UCSD-AML1 (cell line): ENCODE data around the gene OR8G1.
"Not testable (repeated sequence)": the region's sequence is repeated elsewhere in the genome, so short reads cannot be mapped to it uniquely, and the experiment has no call there.

Experiments
- DNase-seq: peaks from one replicate; lab custom pipeline; 2025; ENCODE audit not compliant: unreplicated experiment; lab: John Stamatoyannopoulos, UW

Gene OR8G1

DNA sequence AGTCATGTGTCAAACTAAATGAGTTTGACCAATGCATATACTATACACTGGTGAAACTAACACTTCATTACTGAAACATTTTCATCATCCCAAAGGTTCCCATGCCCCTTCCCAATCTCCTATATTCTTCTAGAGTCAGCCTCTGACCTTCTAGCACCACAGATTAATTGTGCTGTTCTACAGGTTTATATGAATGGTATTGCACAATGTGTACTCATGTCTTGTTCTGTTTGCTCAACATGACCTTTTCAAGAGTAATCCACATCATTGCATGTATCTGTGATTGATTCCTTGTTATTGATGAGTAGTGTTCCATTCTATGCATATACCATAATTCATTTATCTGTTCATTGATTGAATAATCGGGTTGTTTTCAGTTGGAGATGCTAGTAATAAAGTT, 7.5 kb upstream of the OR8G1 start:
- no peak for DNase-seq

DNA sequence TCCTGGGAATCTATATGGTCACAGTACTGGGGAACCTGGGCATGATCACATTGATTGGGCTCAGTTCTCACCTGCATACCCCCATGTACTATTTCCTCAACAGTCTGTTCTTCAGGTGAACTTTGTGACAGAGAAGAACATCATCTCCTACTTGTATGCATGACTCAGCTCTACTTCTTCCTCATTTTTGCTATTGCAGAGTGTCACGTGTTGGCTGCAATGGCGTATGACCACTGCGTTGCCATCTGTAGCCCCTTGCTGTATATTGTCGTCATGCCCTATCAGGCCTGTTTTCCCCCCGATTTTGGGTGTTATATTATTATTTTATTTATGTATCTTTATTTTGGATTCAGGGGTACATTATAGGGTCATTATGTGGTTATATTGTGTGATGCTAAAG, 2.4 kb upstream of the OR8G1 start:
- DNase-seq: no peak

DNA sequence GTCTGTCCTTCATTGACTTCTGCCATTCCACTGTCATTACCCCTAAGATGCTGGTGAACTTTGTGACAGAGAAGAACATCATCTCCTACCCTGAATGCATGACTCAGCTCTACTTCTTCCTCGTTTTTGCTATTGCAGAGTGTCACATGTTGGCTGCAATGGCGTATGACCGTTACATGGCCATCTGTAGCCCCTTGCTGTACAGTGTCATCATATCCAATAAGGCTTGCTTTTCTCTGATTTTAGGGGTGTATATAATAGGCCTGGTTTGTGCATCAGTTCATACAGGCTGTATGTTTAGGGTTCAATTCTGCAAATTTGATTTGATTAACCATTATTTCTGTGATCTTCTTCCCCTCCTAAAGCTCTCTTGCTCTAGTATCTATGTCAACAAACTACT, 9.0 kb downstream of the OR8G1 start:
- not testable (repeated sequence) for DNase-seq

DNA sequence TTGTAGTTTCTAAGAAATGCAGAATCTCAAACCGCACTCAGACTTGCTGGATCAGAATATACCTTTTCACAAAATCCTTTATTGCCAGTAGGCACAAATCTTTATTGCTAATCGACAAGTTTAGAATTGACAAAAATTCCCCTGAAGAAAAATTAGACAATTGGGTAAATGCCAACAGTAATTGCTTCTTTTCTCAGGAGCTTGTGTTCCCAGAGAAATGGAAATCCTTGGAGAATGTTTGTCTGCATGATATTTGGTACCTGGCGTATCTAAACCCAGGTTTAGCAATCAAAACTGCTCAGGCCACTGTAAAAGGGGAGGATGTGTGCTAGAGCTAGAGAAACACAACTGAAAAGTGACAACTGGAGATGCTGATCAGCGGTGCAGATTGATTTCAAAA, 15.2 kb downstream of the OR8G1 start, which contains the start of gene OR8G5:
Gene OR8G5, plus strand, starts transcription at position 301 of the 400 bp plus-strand sequence. CDS start 8,556 bp downstream, outside the sequence.
- DNase-seq: no peak

DNA sequence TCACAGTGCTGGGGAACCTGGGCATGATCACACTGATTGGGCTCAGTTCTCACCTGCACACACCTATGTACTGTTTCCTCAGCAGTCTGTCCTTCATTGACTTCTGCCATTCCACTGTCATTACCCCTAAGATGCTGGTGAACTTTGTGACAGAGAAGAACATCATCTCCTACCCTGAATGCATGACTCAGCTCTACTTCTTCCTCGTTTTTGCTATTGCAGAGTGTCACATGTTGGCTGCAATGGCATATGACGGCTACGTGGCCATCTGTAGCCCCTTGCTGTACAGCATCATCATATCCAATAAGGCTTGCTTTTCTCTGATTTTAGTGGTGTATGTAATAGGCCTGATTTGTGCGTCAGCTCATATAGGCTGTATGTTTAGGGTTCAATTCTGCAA, 24.1 kb downstream of the OR8G1 start:
- DNase-seq: not testable (repeated sequence)

DNA sequence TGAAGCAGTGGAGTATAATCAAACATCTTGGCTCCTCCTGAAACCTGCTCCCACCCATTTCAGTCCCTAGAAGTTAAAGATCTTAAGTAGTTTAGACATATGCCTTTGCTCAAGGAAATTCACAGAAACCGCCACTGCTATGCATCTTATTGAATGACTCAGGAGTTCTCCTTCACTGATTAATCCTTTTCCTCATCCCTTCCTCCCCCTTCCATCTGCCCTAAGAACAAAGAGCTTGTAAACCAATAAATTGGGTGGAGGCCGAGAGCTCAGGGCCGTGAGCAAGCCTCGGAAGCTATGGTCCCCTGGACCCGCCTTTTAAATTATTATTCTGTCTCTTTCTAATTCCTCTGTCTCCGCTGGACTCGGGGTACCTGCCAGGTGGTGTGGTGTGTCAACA, 30.0 kb downstream of the OR8G1 start:
- not testable (repeated sequence) for DNase-seq

DNA sequence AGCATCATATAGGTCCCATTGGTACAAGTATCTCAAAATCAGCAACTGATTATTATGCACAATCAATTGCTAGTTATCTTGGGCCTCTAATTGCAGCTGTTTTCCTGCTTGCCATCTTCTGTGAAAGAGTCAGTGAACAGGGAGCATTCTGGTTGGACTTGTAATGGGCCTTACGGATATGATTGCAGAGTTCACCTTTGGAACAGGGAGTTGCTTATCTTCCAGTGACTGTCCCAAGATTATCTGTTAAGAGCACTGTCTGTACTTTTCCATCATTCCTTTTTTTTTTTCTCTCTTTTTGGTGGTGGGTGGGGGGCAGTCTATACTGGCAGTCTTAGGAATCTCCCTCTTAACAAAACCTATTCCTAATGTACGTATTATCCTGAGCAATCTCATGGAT, 33.1 kb downstream of the OR8G1 start:
- DNase-seq: no peak

DNA sequence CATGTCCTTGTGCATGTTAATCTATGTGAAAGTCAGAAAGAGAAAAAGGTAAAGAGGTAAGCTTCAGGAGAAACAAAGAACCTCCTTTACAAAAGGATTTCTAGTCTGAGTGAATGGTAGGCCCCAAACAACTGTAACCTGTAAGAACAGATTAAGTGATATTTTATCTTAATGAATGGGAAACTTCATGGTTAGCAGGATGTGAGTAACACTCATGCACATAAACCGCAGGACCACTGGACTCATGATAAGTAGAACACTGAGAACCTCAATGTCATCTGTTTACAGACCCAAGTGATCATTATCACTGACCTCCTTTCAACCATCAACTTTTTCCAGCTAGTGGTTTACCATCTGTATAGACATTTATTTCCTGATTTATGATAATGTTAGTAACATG, 35.2 kb downstream of the OR8G1 start:
- peak; percentile 14 for DNase-seq

DNA sequence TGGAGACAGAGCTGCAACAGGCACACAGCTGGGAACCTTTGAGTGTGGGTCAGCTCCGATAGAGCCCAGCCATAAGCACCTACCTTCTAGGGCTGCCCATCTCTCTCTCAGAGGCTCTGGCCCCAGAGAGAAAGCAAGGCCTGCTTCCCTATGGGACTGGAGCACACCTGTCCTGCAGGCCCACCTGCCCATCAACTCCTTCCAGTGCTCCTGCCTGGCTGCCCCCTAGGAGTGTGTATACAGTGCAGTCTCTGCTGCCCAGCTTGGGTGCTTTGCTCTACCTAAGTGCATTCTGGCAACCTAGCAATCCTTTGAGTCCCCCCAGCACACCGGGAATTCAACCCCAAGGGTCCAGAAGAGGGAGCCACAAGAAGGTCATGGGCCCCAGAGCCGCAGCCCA, 36.3 kb downstream of the OR8G1 start:
- DNase-seq: no peak

DNA sequence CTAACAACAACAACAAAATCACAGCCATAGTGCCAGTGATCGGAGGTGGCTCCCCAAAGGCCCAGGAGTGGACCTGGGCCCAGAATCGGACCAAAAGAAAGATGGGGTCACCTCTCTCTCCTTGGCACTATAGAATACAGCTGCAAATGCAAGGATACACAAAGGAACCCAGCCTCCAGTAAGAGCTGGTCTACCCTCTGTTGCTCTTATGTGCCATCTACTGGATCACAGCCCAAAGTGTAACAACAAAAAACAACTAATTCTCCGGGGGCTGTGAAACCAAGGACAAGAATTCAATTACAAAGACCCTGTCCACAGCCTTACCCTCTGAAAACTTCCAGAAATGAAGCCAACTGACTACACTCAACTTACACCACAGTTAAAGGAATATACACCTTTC, 36.9 kb downstream of the OR8G1 start:
- DNase-seq: peak; percentile 44

DNA sequence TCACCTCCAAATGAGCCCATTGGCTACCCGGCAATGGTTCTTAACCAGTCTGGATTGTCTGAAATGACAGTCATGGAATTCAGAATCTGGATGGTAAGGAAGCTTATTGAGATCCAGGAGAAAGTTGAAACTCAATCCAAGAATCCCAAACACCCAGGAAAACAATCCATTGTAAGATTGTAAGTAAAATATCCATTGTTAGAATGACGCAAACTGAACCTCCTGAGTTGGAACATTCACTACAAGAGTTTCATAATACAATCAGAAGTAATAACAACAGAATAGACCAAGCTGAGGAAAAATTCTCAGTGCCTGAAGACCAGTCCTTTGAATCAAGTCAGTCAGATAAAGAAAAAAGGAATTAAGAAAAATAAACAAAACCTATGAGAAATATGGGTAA, 37.4 kb downstream of the OR8G1 start:
- DNase-seq: no peak

DNA sequence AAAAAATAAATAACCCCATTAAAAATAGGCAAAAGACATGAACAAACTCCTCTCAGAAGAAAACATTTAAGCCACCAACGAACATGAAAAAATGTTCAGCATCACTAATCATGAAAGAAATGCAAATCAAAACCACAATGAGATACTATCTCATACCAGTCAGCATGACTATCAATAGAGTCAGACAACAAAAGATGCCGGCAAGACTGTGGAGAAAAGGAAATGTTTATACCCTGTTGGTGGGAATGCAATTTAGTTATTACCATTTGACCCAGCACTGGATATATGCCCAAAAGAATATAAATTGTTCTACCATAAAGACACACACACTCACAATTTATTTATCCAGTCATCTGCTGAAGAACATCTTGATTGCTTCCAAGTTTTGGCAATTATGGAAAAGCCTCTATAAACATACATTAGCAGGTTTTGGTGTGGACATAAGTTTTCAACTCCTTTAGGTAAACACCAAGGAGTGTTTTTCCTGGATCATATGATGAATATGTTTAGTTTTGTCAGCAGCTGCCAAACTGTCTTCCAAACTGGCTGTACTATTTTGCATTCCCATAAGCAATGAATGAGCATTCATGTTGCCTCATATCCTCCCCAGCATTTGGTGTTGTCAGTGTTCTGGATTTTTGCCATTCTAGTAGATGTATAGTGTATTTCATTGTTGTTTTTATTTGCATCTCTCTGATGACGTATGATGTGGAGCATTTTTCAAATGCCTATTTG, 44.9 kb downstream of the OR8G1 start:
- DNase-seq: no peak

DNA sequence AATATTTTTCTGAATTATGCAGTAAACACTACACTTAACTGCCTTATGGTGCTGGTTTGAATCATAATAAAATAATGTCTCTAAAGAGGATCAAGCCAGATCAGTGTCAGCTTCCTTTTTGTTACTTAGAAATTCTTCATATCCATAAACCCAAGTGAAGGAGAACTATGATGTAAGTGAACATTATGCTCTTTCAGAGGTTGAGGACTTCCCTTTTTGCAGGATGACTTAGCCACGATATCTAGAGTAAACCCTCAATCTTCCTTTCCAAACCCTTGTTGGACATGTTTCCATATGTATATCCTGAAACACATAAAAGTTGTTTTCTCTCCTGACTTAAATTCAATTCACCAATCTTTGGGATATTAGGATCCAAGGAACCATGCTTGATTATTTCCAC, 53.8 kb downstream of the OR8G1 start:
- DNase-seq: no peak

DNA sequence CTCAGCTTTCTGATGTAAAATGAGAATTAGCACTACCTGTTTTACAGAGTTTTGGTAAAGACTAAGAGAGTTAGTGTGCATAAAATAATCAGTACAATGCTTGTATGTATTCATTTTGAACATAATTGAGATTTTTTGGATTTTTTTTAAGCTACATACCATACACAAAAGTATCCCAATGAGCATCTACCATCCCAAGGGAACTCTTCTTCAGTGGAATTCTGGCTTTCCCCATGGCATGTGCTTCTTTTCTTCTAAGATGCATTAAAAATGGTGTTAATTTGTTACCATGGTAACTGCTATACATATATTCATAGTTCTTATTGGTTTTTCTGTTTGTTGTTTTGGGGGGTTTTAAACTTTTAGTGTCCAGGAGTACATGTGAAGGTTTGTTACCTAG, 55.1 kb downstream of the OR8G1 start:
- DNase-seq: no peak

DNA sequence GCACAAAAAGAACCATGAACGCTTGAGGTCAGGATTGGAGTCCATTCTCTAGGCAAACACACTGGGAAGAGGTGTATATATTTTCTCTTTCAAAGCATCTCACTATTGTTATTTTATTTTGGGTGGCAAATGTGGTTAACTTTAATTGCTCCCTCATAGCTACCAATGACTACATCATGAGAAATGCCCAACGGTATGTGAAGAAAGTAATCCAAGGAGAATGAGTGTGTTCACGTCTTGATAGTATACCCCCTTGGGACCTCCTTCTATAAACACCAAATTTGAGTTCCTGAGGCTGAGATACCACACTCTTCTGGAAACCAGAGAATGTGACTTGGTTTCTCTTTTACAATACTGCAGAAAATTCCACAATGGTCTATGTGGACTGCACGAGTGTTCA, 57.0 kb downstream of the OR8G1 start:
- no peak for DNase-seq

DNA sequence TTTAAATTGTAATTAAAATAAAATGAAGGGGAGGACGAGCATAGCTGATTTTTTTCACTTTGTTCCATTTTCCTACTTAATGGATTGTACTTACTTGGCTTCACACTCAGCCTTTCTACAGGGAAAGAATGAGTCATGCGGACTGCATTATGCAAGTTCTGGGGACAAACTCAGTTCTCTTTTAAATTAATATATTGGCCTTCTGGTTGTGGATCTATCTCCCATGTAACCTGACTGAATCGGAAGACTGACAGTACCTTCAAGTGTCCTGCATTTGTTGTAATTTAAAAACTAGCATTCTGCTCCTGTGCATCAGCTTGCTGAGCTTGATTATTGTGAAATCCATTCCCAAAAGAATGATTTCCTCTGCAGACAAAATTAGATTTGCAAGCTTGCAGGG, 60.7 kb downstream of the OR8G1 start:
- no peak for DNase-seq

DNA sequence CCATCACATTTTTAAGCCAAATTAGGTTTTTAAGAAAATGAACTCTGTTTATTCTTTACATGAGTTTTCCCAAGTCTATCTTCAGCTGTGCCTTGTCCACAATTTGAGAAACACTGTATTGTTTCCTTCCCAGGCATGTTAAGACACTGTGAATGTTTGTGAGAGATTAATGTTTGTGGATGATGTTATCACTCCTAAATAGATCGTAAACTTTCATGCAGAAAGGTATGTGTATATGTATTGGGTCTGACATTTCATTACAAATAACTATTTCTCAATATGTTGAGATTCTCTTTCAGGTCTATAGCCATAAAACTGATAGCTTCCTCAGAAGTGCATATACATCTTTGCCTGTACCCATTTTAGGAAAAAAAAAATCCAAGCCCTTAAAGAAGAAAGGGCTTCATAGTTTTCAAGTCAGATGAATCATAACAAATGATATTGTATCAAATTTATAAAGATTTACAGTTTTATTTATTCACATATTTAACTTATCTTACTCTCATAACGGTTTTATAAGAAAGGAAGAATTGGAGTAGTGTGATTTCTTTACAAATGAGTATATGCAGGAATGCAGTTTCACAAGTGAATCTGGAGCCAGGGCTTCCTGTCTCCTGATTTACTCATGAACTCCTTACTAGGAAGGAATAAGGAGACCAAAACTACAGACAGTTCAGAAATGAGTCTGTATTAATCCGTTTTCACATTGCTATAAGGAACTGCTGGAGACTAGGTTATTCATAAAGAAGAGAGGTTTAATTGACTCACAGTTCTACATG, 61.6 kb downstream of the OR8G1 start:
- DNase-seq: no peak
